Fibroblast of lung (primary cell): ENCODE measurements around the gene EDNRA.

Experiments
- CTCF ChIP-seq, 2 donors: IDR thresholded peaks in 1 of 2; conservative IDR thresholded peaks in 1 of 2; 1 replicate in 1 of 2; 2 replicates in 1 of 2; pipeline ENCODE4 v1.5.1; 2011 to 2012; ENCODE audit warnings: low read length in 2 of 2, control low read depth in 1 of 2, inconsistent platforms in 1 of 2, low read depth in 1 of 2, mild to moderate bottlenecking in 1 of 2
- EZH2 ChIP-seq: IDR thresholded peaks from 2 replicates; pipeline ENCODE4 v1.5.1; 2012; ENCODE audit warnings: low read length, control low read depth, mild to moderate bottlenecking; ENCODE audit errors: missing control alignments

- TF ChIP-seq CTCF (conservative IDR thresholded peaks at IDR 0.05 in 1 of 2, IDR thresholded peaks at IDR 0.05 in 1 of 2; ENCODE audit: low read depth in 1 of 2, low read length in 2 of 2) (no peak), EZH2 (no peak)
These were observed 1.1 kb upstream of the EDNRA start for GRCh38 chr4:147479786-147480185.
